IMR-90 (cell line): ENCODE results near the gene MICAL3.

Experiments
- BHLHE40 ChIP-seq: fragments of 150-350 bp; IDR thresholded peaks from 2 replicates; pipeline ENCODE4 v1.6.1; 2016; ENCODE audit warnings: mild to moderate bottlenecking, low read depth, low read length
- FOS ChIP-seq: fragments of 150-350 bp; IDR thresholded peaks from 2 replicates; pipeline ENCODE4 v1.6.1; 2016; ENCODE audit warnings: low read depth, low read length
- MAZ ChIP-seq: IDR thresholded peaks from 2 replicates; pipeline ENCODE4 v1.6.1; 2012; ENCODE audit warnings: low read depth, mild to moderate bottlenecking, low read length, improper control_type of control experiment, moderate library complexity, borderline replicate concordance
- RCOR1 ChIP-seq: IDR thresholded peaks from 2 replicates; pipeline ENCODE4 v1.6.1; 2012; ENCODE audit warnings: mild to moderate bottlenecking, low read length, improper control_type of control experiment; ENCODE audit not compliant: insufficient replicate concordance
- SMC3 ChIP-seq: fragments of 150-350 bp; IDR thresholded peaks from 2 replicates; pipeline ENCODE4 v1.6.1; 2016; ENCODE audit warnings: low read depth, mild to moderate bottlenecking, antibody characterized with exemption, low read length, moderate library complexity
- TF ChIP-seq, protein P1 (sequence below): conservative IDR thresholded peaks from 2 replicates; pipeline ENCODE4 v1.5.1; 2012; ENCODE audit warnings: mild to moderate bottlenecking, low read depth, low read length, improper control_type of control experiment

DNA sequence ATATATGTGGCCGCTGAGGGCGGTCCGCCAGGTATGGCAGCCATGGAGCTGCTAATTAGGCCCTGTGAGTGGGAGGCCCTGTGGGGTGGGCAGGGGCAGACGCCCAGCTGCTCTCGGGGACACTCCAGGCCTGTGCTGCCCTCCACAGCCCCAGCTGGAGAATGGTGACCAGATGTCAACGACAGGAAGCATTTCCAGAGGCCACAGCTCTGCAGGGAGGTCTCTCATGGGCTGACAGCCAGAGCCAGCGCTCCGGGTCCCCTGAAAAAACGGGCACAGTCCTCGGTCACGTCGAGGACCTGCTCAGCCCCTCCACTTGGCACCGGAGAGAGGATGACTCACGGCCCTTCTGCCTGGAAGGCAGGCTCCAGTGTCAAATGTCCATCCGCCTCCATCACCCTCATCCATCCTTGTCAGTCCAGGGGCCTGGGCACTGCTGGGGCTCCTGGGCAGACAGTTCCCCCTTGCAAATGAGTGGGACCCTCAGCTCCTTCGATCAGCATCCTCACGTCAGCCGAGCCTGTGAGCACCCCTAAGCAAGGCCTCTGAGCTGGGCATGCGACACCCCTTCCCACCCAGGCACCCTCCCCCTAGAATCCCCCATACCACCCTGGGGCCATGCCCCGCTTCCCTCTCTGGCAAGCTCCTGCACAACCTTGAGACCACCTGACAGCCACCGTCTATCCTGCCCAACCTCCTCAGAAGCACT is 252.0 kb downstream of the MICAL3 start:
- TF ChIP-seq, protein P1, sequence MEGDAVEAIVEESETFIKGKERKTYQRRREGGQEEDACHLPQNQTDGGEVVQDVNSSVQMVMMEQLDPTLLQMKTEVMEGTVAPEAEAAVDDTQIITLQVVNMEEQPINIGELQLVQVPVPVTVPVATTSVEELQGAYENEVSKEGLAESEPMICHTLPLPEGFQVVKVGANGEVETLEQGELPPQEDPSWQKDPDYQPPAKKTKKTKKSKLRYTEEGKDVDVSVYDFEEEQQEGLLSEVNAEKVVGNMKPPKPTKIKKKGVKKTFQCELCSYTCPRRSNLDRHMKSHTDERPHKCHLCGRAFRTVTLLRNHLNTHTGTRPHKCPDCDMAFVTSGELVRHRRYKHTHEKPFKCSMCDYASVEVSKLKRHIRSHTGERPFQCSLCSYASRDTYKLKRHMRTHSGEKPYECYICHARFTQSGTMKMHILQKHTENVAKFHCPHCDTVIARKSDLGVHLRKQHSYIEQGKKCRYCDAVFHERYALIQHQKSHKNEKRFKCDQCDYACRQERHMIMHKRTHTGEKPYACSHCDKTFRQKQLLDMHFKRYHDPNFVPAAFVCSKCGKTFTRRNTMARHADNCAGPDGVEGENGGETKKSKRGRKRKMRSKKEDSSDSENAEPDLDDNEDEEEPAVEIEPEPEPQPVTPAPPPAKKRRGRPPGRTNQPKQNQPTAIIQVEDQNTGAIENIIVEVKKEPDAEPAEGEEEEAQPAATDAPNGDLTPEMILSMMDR, result no peak
- TF ChIP-seq MAZ, result no peak
- no peak for TF ChIP-seq BHLHE40
- no peak for TF ChIP-seq FOS
- TF ChIP-seq SMC3, result no peak
- TF ChIP-seq RCOR1, result no peak
